Measurements from ENCODE around the gene SCAMP2.
A peak's percentile ranks its signal among the peaks of the same experiment; 100 is the strongest.

Gene SCAMP2

DNA sequence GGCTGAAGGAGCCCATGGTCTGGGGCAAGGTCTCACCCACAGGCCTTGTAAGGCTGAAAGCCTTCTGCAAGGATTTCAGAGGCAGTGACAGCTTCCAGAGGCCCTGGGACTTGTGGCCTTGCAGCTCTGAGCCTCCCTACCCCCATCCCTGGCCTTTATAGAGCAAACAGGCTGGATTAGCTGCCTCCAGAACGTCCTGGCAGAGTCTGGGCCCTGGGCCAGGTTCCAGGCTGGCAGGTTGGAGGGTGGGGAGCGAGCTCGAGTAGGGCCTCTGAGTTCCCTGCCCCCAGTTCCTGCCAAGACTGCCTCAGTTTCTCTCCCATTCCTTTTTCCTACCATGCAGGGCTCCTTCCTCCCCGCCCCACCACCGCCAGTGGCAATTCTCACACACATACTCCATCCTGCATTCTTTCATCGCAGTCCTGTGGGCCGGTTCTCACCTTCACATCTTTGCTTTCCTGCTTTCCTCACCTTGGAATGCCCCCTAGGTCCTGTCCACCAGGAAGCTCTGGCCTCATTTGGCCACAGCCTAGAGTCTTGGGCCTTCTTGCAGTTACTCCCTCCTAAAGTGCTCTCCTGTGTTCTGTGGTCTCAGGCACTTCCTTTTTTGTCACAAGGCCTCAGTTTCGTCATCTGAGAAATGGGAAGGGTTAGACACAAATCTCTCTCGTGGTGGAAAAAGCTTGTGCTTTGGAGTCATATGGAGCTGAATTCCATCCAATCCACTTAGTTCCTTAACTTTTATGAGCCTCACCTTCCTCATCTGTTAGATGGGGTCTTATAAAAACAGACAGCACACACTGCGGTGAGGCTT lies 57.8 kb downstream of the SCAMP2 start:
- DNase-seq, result no peak

DNA sequence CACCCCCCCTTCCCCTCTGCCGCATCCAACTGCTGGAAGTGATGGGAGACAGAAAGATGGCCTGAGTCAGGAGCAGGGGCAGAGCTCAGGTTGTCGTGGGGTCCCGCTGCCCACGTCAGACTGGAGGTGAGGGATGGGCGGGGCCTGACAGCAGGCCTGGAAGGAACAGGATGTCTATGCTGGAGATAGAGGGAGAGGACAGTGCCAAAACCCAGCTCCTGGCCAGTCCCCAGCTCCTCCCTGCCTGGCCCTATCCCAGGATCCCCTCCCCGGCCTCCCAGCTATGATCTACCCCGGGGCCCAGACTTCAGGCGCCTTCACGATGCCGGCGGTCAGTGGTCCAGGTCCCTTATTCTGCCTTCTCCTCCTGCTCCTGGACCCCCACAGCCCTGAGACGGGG lies 60.6 kb downstream of the SCAMP2 start, which contains the start of gene LMAN1L:
Gene LMAN1L, plus strand, starts transcription at position 303 of the 400 bp plus-strand sequence. Its CDS starts 20 bp downstream, at position 323.
- DNase-seq, result no peak

DNA sequence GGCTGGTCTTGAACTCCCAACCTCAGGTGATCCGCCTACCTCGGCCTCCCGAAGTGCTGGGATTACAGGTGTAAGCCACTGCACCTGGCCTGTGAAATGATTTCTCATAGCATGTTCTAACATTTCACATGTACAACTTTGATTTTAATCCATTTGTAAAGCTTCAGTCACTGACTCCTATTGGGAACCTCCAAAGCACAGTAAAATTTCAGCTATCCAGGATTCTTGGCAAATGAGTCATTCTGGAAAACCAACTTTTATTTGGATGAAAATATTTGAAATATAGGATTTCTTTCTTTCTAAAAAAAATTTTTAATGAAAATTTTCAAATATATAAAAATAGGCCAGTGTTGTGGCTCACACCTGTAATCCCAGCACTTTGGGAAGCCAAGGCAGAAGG lies 63.2 kb downstream of the SCAMP2 start:
- DNase-seq, result no peak

DNA sequence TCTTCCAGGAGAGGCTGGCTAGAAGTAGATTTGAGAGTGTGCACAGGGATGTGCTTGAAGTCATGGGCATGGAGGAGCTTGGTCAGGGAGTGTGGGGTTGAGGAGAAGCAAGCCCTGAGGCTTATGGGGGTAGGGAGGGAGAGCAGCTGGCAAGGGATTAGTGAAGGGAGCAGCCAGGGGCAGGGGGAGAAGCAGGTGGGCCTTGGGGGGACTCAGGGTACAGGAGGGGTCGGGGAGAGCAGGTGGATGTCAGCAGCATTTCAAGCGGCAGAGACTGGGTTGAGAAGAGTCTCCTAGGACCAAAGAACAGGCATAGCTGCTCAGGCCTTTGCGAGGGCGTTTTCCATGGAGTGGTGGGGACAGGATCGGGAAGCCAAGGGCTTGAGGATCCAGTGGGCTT lies 63.9 kb downstream of the SCAMP2 start:
- DNase-seq, result no peak

DNA sequence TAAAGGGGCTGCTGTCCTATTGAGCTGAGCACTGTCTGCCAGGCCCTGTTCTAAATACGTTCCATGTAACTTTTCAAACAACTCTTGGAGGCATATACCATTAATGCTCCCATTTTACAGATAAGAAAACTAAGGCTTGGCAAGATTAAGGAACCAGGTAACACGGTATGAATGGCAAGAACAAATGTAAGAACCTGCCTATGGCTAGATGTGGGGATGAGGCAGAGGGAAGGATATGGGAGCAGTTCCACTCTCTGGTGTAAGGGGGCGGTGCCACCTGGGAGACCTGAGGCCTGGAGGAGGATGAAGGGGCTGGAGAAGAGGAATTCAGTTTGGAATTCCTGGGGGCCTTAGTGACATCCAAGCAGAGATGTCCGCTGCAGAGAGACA lies 64.3 kb downstream of the SCAMP2 start:
- no peak for DNase-seq

DNA sequence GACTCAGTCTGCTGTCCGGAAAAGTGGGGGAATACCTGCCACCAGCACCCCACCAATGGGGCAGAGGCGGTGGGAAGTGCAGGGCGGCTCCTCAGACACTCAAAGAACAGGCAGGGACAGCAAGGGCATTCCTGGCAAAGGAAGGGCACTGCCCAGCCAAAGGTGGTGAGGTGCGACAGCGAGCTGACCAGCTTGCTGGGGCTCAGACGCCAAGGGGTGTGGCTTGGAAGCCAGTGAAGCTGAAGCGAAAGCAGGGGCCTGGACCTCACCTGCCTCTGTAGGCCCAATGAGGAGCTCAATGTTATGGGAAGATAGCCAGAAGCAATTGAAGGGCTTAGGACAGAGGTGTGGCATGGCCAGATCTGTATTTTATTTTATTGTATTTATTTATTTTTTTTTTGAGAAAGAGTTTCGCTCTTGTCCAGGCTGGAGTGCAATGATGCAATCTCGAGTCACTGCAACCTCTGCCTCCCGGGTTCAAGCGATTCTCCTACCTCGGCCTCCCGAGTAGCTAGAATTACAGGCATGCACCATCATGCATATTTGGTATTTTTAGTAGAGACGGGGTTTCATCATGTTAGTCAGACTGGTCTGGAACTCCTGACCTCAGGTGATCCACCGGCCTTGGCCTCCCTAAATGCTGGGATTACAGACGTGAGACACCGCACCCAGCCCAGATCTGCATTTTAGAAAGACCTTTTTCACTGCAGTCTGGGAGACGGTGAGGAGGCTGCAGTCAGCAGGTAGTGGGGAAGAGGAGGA lies 64.9 kb downstream of the SCAMP2 start:
- DNase-seq, result no peak

DNA sequence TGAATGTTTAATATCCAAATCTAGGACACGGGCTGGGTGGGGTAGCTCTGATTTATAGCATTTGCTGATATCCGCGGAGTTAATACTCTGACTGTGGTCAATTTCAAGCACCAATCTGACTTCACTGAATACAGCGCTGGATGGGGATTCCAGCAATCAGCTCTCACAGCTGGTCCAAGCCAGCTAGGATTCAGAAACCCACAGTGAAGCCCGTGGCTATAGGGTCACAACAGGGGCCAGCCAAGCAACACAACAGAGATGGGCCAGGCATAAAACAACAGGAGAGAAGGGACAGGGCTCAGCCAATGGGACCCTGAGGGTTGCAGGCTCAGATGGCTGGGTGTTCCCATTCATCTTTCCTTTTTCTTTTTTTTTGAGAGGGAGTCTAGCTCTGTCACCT lies 65.9 kb downstream of the SCAMP2 start:
- DNase-seq, result no peak

DNA sequence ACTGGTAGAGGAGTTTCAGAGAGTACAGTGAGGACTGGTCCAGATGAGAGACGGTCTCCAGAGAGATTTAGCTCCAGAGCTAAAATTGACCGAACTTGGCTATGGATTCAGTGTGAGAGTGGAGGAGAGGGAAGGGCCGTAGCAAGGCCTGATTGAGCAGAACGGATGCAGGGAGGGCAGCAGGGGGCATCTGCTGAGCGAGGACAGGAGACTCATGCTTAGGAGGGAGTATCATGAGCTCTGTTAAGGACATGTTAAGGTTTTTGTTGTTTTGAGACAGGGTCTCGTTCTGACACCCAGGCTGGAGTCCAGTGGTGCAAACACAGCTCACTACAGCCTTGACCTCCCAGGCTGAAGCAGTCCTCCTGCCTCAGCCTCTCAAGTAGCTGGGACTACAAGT lies 68.2 kb downstream of the SCAMP2 start:
- DNase-seq, result no peak

DNA sequence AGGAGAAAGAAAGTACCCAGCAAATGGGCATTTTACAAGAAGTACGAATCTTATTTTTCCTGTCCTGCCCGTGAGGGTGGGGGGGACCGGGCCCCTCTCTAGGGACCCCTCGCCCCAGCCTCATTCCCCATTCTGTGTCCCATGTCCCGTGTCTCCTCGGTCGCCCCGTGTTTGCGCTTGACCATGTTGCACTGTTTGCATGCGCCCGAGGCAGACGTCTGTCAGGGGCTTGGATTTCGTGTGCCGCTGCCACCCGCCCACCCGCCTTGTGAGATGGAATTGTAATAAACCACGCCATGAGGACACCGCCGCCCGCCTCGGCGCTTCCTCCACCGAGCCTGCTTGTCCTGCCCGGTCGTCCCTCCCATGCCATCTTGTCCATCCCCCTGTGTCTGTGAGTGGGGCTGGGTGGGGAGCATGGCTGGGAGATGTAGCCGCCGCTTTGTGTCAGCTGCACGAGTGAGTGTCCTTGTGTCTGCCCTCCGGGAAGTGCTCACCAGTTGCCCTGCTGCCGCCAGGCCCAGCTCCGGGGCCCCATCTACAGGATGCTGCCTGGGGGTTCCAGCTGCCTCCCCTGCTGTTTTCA lies 70.2 kb downstream of the SCAMP2 start:
- no peak for DNase-seq

DNA sequence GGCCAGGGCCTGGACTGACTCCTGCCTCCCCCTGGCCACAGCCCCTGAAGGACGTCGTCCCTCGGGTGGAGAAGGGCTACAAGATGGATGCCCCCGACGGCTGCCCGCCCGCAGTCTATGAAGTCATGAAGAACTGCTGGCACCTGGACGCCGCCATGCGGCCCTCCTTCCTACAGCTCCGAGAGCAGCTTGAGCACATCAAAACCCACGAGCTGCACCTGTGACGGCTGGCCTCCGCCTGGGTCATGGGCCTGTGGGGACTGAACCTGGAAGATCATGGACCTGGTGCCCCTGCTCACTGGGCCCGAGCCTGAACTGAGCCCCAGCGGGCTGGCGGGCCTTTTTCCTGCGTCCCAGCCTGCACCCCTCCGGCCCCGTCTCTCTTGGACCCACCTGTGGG lies 70.9 kb downstream of the SCAMP2 start:
- no peak for DNase-seq

DNA sequence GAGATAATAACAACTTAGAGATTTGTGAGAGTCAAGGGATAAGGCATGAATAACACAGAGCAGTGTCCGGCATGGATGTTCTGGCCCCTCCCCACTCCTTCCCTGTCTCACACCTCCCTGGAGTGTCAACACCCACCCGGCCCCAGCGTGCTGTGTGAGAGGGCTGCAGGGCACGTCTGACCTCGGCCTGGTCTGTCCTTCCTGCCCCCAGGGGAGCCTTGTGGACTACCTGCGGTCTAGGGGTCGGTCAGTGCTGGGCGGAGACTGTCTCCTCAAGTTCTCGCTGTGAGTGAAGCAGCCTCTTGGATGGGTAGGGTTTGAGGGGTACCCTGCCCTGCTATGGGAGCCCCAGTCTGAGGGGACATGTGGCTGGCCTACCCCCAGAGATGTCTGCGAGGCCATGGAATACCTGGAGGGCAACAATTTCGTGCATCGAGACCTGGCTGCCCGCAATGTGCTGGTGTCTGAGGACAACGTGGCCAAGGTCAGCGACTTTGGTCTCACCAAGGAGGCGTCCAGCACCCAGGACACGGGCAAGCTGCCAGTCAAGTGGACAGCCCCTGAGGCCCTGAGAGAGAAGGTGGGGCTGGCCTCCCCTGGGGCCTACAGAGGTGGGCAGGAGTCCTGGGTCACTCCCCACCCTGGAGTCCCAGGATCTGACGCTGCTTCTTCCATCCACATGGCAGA lies 71.7 kb downstream of the SCAMP2 start:
- DNase-seq, result no peak

DNA sequence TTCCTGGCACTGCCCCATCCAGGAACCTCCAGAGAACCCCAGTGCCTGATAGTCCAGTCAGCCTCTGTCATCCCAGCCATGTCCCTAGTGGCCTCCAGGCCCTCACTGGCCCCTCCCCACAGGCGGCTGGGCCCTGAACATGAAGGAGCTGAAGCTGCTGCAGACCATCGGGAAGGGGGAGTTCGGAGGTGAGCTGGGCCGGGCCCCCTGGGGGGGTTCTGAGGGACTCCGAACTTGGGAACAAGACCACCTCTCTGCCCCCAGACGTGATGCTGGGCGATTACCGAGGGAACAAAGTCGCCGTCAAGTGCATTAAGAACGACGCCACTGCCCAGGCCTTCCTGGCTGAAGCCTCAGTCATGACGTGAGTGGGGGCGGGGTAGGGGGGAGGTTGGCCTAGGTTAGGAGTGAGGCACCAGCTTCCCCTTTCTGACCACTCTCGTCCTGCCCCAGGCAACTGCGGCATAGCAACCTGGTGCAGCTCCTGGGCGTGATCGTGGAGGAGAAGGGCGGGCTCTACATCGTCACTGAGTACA lies 72.5 kb downstream of the SCAMP2 start:
- DNase-seq, result no peak

DNA sequence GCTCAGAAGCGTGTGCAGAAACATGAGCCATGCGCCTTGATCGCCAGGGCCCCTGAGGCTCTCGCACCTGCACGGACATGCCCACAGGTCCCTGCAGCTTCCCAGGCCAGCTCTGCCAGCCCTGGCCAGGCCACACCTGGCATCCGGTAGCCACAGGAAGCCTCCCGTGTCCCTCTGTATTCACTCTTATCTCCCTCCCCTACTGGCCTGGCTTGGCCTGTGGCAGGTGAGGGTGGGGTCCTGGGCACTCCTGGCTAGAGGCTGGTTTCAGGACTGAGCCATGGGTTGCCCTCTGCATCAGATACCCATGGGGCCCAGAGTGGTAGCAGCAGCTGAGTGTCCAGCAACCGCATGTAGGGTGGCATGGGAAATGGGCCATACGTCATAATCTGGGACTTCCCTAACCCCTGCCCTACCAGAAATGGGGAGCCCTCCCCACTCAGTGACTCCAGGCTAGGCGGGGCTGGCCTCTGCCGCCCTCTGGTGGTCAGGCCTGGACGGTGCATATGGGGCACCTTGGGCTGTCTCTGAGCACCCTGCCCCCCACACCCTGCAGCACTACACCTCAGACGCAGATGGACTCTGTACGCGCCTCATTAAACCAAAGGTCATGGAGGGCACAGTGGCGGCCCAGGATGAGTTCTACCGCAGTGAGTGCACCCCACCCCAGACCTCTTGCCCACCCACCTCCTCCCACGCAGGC lies 73.2 kb downstream of the SCAMP2 start:
- peak; percentile 84 for DNase-seq

DNA sequence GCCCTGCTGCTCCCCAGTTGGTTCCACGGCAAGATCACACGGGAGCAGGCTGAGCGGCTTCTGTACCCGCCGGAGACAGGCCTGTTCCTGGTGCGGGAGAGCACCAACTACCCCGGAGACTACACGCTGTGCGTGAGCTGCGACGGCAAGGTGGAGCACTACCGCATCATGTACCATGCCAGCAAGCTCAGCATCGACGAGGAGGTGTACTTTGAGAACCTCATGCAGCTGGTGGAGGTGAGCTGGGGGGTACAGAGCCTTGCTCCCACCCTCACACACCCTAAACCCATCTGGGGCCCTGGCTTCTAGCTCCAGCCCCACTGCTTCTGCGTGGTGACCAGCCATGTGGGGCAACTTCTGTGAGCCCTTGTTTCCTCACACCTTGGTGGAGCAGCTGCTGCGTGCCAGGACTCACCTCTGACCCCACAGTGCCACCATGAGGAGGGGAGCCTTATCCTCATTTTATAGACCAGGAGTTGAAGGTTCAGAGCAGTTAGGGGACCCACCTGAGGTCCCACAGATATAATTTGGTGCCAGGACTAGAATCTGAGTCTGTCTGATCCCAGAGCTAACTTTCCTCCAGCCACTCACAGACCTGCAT lies 73.8 kb downstream of the SCAMP2 start:
- DNase-seq, result no peak

DNA sequence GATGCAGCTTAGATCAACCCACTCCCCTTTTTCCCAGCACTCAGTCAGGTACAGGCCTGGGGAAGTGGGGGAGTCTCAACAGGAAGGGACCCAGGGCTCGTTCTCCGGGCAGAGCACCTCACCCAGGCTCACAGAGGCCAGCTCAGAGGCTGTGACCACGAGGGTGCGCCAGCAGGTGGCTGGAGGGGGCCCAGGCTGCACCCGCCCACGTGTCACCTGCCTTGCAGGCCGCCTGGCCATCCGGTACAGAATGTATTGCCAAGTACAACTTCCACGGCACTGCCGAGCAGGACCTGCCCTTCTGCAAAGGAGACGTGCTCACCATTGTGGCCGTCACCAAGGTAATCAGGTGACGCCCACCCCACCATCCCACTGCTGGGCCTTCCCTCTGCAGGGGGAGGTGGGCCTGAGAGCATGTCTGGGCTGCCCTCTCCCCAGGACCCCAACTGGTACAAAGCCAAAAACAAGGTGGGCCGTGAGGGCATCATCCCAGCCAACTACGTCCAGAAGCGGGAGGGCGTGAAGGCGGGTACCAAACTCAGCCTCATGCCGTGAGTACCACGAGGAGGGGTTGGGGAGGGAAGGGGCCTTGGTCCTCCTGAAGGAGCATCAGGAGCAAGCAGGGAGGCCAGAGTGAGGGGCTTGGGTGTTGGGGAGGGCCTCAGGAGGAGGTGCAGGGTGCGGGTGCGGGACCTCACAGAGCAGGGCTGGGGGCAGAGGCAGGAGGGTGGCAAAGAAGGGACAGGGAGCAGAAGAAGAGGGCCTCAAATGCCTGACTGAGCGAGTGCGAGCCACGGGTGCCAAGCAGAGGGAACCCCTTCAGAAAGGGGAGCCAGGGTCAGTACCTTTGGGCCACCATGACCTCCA lies 74.5 kb downstream of the SCAMP2 start:
- DNase-seq, result no peak

DNA sequence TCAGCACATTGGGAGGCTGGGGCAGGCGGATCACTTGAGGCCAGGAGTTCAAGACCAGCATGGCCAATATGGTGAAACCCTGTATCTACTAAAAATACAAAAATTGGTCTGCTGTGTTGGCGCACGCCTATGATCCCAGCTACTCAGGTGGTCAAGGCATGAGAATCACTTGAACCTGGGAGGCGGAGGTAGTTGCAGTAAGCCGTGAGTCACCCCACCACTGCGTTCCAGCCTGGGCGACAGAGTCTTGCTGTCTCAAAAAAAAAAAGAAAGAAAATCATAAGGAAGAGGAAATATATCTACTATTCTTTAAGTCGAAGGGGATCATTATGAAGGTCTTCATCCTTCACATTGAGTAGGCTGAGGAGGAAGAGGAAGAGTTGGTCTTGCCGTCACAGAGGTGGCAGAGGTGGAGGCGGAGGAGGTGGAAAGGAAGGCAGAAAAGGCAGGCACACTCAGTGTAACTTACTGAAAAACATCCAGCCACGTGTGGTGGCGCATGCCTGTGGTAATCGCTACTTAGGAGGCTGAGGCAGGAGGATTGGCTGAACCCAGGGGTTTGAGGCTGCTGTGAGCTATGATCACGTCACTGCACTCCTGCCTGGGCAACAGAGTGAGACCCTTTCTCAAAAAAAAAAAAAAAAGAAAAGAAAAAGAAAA lies 77.1 kb downstream of the SCAMP2 start:
- no peak for DNase-seq

DNA sequence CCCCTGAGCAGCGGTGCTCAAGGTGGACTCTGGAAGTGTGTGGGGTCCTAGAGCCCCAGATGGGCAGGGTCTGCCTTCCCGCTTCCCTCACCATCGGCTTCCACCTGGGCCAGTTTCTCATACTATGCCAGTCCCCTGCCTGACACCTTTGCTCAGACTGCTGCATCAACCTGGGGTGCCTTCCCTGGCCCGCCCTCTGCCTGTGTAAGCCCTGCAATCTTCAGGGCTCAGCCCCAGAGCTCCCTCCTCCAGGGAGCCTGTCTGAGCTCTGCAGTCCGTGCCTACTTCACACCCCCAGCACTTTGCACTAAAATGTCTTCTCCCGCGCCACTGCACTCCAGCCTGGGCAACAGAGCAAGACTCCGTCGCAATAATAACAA lies 78.2 kb downstream of the SCAMP2 start:
- DNase-seq, result no peak

DNA sequence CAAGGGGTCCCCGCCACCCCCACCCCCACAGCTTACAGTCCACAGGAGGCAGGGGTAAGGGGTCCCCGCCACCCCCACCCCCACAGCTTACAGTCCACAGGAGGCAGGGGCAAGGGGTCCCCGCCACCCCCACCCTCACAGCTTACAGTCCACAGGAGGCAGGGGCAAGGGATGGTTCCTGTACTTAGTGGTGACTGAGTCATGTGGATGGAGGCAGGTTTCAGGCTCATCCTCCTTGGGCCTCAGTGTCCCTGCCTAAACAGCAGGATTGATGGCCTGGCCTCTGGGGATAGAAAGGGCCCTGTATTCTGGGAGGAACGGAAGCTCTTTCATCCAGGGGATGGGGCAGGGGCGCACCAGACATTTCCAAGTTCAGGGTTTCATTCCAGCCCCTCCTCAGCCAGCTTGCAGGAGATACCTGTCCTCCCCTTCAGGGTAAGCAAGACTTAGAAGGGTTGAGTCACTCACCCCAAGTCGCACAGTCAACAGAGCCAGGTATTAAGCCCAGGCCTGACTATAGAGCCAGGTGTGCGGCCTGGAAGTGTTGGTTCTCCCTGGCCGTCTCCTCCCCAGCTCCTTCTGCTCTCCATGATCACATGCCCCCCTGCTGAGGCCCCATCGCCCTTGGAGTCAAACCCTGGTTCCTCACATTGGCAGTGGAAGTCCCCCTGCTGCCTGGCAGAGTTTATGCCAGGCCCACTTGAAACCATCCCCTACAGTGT lies 78.8 kb downstream of the SCAMP2 start:
- no peak for DNase-seq
